Neural cell (in vitro differentiated cells): ENCODE results near the gene ZNF280C. TPM values are rescaled to one million over a fixed set of nuclear protein-coding genes. Genes with fewer than 3 reads are reported as not detected.
"Not testable (repeated sequence)": the region's sequence is repeated elsewhere in the genome, so short reads cannot be mapped to it uniquely, and the experiment has no call there.

Experiments
- H2AFZ ChIP-seq: fragments of 200-600, 300-800 bp; sonication (generic), shearing (Covaris generic); 2 replicates; pipeline ENCODE4 v1.6.0; 2014; ENCODE audit warnings: low read depth, mild to moderate bottlenecking, antibody characterized with exemption, low read length, moderate library complexity
- H3F3A ChIP-seq: fragments of 200-600 bp; shearing (Covaris generic); 2 replicates; pipeline ENCODE4 v1.6.1; 2016; ENCODE audit warnings: mild to moderate bottlenecking, moderate library complexity, mixed read lengths, antibody characterized with exemption, low read length; ENCODE audit not compliant: insufficient read depth, poor library complexity, severe bottlenecking
- H3K27ac ChIP-seq: fragments of 200-600, 300-800 bp; sonication (generic), shearing (Covaris generic); 2 replicates; pipeline ENCODE4 v1.5.1; 2014; ENCODE audit warnings: mild to moderate bottlenecking, low read length, moderate library complexity
- H3K27me3 ChIP-seq: fragments of 300-800, 200-600 bp; sonication (generic), shearing (Covaris generic); 2 replicates; pipeline ENCODE4 v1.6.0; 2014; ENCODE audit warnings: mild to moderate bottlenecking, low read depth, low read length, moderate library complexity; ENCODE audit not compliant: insufficient read depth
- H3K36me3 ChIP-seq: fragments of 300-800, 200-600 bp; sonication (generic), shearing (Covaris generic); 2 replicates; pipeline ENCODE4 v1.5.1; 2014; ENCODE audit warnings: mild to moderate bottlenecking, antibody characterized with exemption, low read length, moderate library complexity; ENCODE audit not compliant: insufficient read depth
- H3K4me2 ChIP-seq: fragments of 300-800, 200-600 bp; sonication (generic), shearing (Covaris generic); 2 replicates; pipeline ENCODE4 v1.6.0; 2014; ENCODE audit warnings: mild to moderate bottlenecking, low read length
- H3K4me3 ChIP-seq: fragments of 300-800, 200-600 bp; sonication (generic), shearing (Covaris generic); 2 replicates; pipeline ENCODE4 v1.5.1; 2014; ENCODE audit warnings: mild to moderate bottlenecking, low read length, moderate library complexity
- H3K79me2 ChIP-seq: fragments of 200-600 bp; shearing (Covaris generic); replicated peaks from 2 replicates; pipeline ENCODE4 v1.6.0; 2014; ENCODE audit warnings: mild to moderate bottlenecking, low read length, moderate library complexity; ENCODE audit not compliant: insufficient read depth
- H3K9ac ChIP-seq: fragments of 300-800, 200-600 bp; sonication (generic), shearing (Covaris generic); 2 replicates; pipeline ENCODE4 v1.6.1; 2016; ENCODE audit warnings: mild to moderate bottlenecking, low read length, mixed read lengths
- H3K9me2 ChIP-seq: fragments of 200-600 bp; shearing (Covaris generic); 2 replicates; pipeline ENCODE4 v1.6.1; 2016; ENCODE audit warnings: mild to moderate bottlenecking, low read length, mixed read lengths; ENCODE audit not compliant: insufficient read depth
- H3K9me3 ChIP-seq: fragments of 200-600, 300-800 bp; sonication (generic), shearing (Covaris generic); 2 replicates; pipeline ENCODE4 v1.6.1; 2016; ENCODE audit warnings: mild to moderate bottlenecking, mixed run types, low read length, moderate library complexity, mixed read lengths
- H4K20me1 ChIP-seq: fragments of 200-600 bp; shearing (Covaris generic); 2 replicates; pipeline ENCODE4 v1.6.1; 2016; ENCODE audit warnings: mild to moderate bottlenecking, mixed run types; ENCODE audit not compliant: insufficient read depth
- EP300 ChIP-seq: fragments of 450-650 bp; conservative IDR thresholded peaks from 2 replicates; pipeline ENCODE4 v1.6.1; 2014; ENCODE audit warnings: antibody characterized with exemption, mild to moderate bottlenecking, moderate library complexity; ENCODE audit not compliant: poor library complexity, severe bottlenecking
- EZH2 ChIP-seq: fragments of 200-600, 300-800 bp; shearing (Covaris generic), sonication (generic); IDR thresholded peaks from 2 replicates; pipeline ENCODE4 v1.6.1; 2014; ENCODE audit warnings: antibody characterized with exemption, low read length, borderline replicate concordance, mild to moderate bottlenecking; ENCODE audit not compliant: insufficient read depth, poor library complexity, severe bottlenecking
- MXI1 ChIP-seq: fragments of 450-650 bp; conservative IDR thresholded peaks from 2 replicates; pipeline ENCODE4 v1.6.1; 2014; ENCODE audit warnings: antibody characterized with exemption, mild to moderate bottlenecking; ENCODE audit not compliant: poor library complexity, severe bottlenecking
- POLR2AphosphoS5 ChIP-seq: IDR thresholded peaks from 2 replicates; pipeline ENCODE4 v1.6.1; 2012
- RAD21 ChIP-seq: fragments of 450-650 bp; conservative IDR thresholded peaks from 2 replicates; pipeline ENCODE4 v1.6.1; 2014; ENCODE audit warnings: antibody characterized with exemption, mild to moderate bottlenecking, moderate library complexity
- SMC3 ChIP-seq: fragments of 450-650 bp; conservative IDR thresholded peaks from 2 replicates; pipeline ENCODE4 v1.6.1; 2014; ENCODE audit warnings: antibody characterized with exemption, mild to moderate bottlenecking, moderate library complexity; ENCODE audit not compliant: poor library complexity
- TAF1 ChIP-seq: IDR thresholded peaks from 2 replicates; pipeline ENCODE4 v1.6.1; 2012; ENCODE audit warnings: low read depth
- polyA plus RNA-seq: library from polyadenylated mRNA; depleted of rRNA; stranded (reverse); fragments of >200 nt; gene quantifications from 2 replicates; pipeline ENCODE4 v1.2.3, GENCODE V29; 2014
- TF ChIP-seq, protein P1 (sequence below): IDR thresholded peaks from 2 replicates; pipeline ENCODE4 v1.6.1; 2012; ENCODE audit warnings: borderline replicate concordance
- TF ChIP-seq, protein P2 (sequence below): fragments of 450-650 bp; IDR thresholded peaks from 2 replicates; pipeline ENCODE4 v1.5.1; 2014; ENCODE audit warnings: antibody characterized with exemption, mild to moderate bottlenecking, moderate library complexity; ENCODE audit not compliant: poor library complexity, severe bottlenecking

Gene ZNF280C
- polyA plus RNA-seq, 1 donor from 2014 or later: 9.5 TPM

DNA sequence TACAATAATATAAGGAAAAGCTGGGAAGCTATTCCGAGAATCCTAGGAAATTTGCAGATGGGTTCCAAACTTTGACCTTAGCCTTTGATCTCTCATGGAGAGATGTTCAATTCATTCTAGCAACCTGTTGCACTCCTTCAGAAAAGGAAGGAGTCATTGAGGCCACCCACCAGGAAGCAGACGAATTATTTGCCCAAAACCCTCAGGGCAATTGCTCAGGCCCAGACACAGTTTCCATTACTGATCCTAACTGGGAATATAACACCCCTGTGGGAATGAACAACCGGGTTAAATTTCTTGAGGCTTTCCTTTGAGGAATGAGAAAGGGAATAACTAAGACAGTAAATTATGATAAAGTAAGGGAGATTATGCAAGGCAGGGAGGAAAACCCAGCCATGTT is 13.5 kb upstream of the ZNF280C start:
- Histone ChIP-seq H3K27me3 (no peaks in the 10 kb centered on the region), H3K4me3 (no peak overlapping the region), H3K9me3 (no peaks in the 10 kb centered on the region), H3F3A (no peaks in the 10 kb centered on the region), H3K79me2 (no peaks in the 10 kb centered on the region), H3K4me2 (no peak overlapping the region), H3K9me2 (no peaks in the 10 kb centered on the region), H3K36me3 (no peaks in the 10 kb centered on the region), H4K20me1 (no peaks in the 10 kb centered on the region), H3K9ac (no peak overlapping the region), H2AFZ (no peak overlapping the region), H3K27ac (no peak overlapping the region)
- TF ChIP-seq, protein P1, sequence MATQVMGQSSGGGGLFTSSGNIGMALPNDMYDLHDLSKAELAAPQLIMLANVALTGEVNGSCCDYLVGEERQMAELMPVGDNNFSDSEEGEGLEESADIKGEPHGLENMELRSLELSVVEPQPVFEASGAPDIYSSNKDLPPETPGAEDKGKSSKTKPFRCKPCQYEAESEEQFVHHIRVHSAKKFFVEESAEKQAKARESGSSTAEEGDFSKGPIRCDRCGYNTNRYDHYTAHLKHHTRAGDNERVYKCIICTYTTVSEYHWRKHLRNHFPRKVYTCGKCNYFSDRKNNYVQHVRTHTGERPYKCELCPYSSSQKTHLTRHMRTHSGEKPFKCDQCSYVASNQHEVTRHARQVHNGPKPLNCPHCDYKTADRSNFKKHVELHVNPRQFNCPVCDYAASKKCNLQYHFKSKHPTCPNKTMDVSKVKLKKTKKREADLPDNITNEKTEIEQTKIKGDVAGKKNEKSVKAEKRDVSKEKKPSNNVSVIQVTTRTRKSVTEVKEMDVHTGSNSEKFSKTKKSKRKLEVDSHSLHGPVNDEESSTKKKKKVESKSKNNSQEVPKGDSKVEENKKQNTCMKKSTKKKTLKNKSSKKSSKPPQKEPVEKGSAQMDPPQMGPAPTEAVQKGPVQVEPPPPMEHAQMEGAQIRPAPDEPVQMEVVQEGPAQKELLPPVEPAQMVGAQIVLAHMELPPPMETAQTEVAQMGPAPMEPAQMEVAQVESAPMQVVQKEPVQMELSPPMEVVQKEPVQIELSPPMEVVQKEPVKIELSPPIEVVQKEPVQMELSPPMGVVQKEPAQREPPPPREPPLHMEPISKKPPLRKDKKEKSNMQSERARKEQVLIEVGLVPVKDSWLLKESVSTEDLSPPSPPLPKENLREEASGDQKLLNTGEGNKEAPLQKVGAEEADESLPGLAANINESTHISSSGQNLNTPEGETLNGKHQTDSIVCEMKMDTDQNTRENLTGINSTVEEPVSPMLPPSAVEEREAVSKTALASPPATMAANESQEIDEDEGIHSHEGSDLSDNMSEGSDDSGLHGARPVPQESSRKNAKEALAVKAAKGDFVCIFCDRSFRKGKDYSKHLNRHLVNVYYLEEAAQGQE: no peak
- TF ChIP-seq POLR2AphosphoS5 (no peak), EZH2 (no peak), RAD21 (no peak), SMC3 (no peak), EP300 (no peak), TAF1 (no peak), MXI1 (no peak)
- TF ChIP-seq, protein P2, sequence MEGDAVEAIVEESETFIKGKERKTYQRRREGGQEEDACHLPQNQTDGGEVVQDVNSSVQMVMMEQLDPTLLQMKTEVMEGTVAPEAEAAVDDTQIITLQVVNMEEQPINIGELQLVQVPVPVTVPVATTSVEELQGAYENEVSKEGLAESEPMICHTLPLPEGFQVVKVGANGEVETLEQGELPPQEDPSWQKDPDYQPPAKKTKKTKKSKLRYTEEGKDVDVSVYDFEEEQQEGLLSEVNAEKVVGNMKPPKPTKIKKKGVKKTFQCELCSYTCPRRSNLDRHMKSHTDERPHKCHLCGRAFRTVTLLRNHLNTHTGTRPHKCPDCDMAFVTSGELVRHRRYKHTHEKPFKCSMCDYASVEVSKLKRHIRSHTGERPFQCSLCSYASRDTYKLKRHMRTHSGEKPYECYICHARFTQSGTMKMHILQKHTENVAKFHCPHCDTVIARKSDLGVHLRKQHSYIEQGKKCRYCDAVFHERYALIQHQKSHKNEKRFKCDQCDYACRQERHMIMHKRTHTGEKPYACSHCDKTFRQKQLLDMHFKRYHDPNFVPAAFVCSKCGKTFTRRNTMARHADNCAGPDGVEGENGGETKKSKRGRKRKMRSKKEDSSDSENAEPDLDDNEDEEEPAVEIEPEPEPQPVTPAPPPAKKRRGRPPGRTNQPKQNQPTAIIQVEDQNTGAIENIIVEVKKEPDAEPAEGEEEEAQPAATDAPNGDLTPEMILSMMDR: no peak

- H3K9me2 ChIP-seq: no peaks in the 10 kb centered on the region
- H3F3A ChIP-seq: no peaks in the 10 kb centered on the region
- no peak overlapping the region for H3K27ac ChIP-seq
- no peak overlapping the region for H3K9ac ChIP-seq
- H3K4me2 ChIP-seq: no peak overlapping the region
- H3K79me2 ChIP-seq: no peaks in the 10 kb centered on the region
- no peaks in the 10 kb centered on the region for H3K9me3 ChIP-seq
- H2AFZ ChIP-seq: no peak overlapping the region
- H4K20me1 ChIP-seq: no peaks in the 10 kb centered on the region
- H3K27me3 ChIP-seq: no peaks in the 10 kb centered on the region
- H3K4me3 ChIP-seq: no peak overlapping the region
- TF ChIP-seq, protein P1: no peak
- TF ChIP-seq EP300: no peak
- no peak for TF ChIP-seq POLR2AphosphoS5
- TF ChIP-seq, protein P2: no peak
- TF ChIP-seq EZH2: no peak
- no peak for TF ChIP-seq MXI1
- H3K36me3 ChIP-seq: no peaks in the 10 kb centered on the region
These were observed 12.2 kb upstream of the ZNF280C start for GRCh38 chrX:130280901-130281300.

DNA sequence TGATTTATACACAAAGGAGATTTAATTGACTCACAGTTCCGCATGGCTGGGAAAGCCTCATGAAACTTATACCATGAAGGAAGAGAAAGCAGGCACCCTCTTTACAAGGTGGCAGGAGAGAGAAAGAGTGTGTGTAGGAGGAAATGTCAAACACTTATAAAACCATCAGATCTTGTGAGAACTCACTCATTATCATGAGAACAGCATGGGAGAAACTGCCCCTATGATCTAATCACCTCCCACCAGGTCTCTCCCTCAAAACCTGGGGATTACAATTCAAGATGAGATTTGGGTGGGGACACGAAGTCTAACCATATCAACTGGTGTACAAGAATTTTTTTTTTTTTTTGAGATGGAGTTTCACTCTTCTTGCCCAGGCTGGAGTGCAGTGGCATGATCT is 3.6 kb upstream of the ZNF280C start:
- H3K36me3 ChIP-seq, H3K27me3 ChIP-seq, H3K9me3 ChIP-seq, H3F3A ChIP-seq, H3K27ac ChIP-seq, H2AFZ ChIP-seq, H4K20me1 ChIP-seq, H3K9ac ChIP-seq, H3K4me3 ChIP-seq, H3K79me2 ChIP-seq, H3K9me2 ChIP-seq, H3K4me2 ChIP-seq: not testable (repeated sequence)
